HepG2 (cell line): Measurements from ENCODE around the gene CMIP. TPM values are rescaled to one million over a fixed set of nuclear protein-coding genes. Genes with fewer than 3 reads are reported as not detected.
A peak's percentile ranks its signal among the peaks of the same experiment; 100 is the strongest.

Experiments used
- ATAC-seq: fragments of 200-7000 bp; cut with Tn5 transposase; 3 replicates; pipeline ENCODE4 v1.9.1; 2020; ENCODE audit warnings: mild to moderate bottlenecking, moderate library complexity
- BruUV-seq: library from RNA; stranded (reverse); fragments of 400-500 nt; replicated peaks from 2 replicates; lab custom pipeline; 2021; lab: Mats Ljungman, UMichigan
- CTCF ChIA-PET: fragments of 300-600 bp; formaldehyde crosslinking; extraction: SDS; loops from one replicate; lab custom pipeline; 2021; ENCODE audit warnings: low total read pairs, inconsistent platforms, low intra/inter-chr PET ratio; lab: Yijun Ruan, JAX
- POLR2A ChIA-PET: fragments of 350-600 bp; sonication (Branson Sonifier 250); formaldehyde crosslinking; loops from one replicate; lab custom pipeline; 2020; ENCODE audit warnings: antibody characterized with exemption, inconsistent platforms; lab: Yijun Ruan, JAX
- DNase-seq: peaks from one replicate; pipeline ENCODE4 v3.0.0-alpha.2; 2015; ENCODE audit warnings: low spot score
- FAIRE-seq: peaks from 3 replicates; lab custom pipeline; 2011; peaks lifted over from hg19 to GRCh38; lab: Jason Lieb, UNC
- H2AFZ ChIP-seq: one replicate; pipeline ENCODE4 v1.6.1; 2011; ENCODE audit warnings: low read length, inconsistent platforms
- H3K27ac ChIP-seq: fragments of 300-600 bp; 3 replicates; pipeline ENCODE4 v1.8.0; 2011; ENCODE audit warnings: mixed run types, mild to moderate bottlenecking, mixed read lengths, low read length, inconsistent platforms; ENCODE audit not compliant: insufficient read depth; ENCODE audit errors: extremely low read length
- H3K27me3 ChIP-seq, 2 experiments: fragments of 200-600 bp in 1 of 2; 2 replicates in 1 of 2; 3 replicates in 1 of 2; pipeline versions ENCODE4 v1.6.0 to v1.8.0; 2011; ENCODE audit warnings: low read length in 2 of 2, mild to moderate bottlenecking in 2 of 2, moderate library complexity in 2 of 2, inconsistent platforms in 1 of 2; ENCODE audit not compliant: insufficient read depth in 2 of 2, control insufficient read depth in 1 of 2
- H3K36me3 ChIP-seq, 2 experiments: fragments of 200-600 bp in 1 of 2; replicated peaks in 1 of 2; 2 replicates in 1 of 2; 3 replicates in 1 of 2; pipeline versions ENCODE4 v1.5.1 to v1.8.0; 2011; ENCODE audit warnings: low read length in 2 of 2, inconsistent platforms in 1 of 2; ENCODE audit not compliant: insufficient read depth in 2 of 2, control insufficient read depth in 1 of 2
- H3K4me1 ChIP-seq: 2 replicates; pipeline ENCODE4 v1.5.1; 2012; ENCODE audit warnings: low read length, inconsistent platforms; ENCODE audit not compliant: insufficient read depth
- H3K4me2 ChIP-seq: 2 replicates; pipeline ENCODE4 v1.6.0; 2011; ENCODE audit warnings: low read depth, low read length, inconsistent platforms
- H3K4me3 ChIP-seq, 3 experiments: fragments of 200-600 bp in 1 of 3; sonication (generic), shearing (Covaris generic) in 1 of 3; replicated peaks in 1 of 3; 2 replicates each; pipeline ENCODE4 v1.5.1; 2011 to 2016; ENCODE audit warnings: low read length in 3 of 3, inconsistent platforms in 2 of 3, low read depth in 2 of 3, mild to moderate bottlenecking in 2 of 3, control low read depth in 1 of 3, mixed read lengths in 1 of 3; ENCODE audit not compliant: insufficient read depth in 1 of 3
- H3K79me2 ChIP-seq: one replicate; pipeline ENCODE4 v1.6.1; 2011; ENCODE audit warnings: low read length, inconsistent platforms; ENCODE audit not compliant: insufficient read depth
- H3K9ac ChIP-seq: 2 replicates; pipeline ENCODE4 v1.6.0; 2011; ENCODE audit warnings: mild to moderate bottlenecking, low read depth, low read length, inconsistent platforms; ENCODE audit not compliant: insufficient read depth
- H3K9me3 ChIP-seq: 2 replicates; pipeline ENCODE4 v1.5.1; 2012; ENCODE audit warnings: mild to moderate bottlenecking, low read length
- H4K20me1 ChIP-seq: 2 replicates; pipeline ENCODE4 v1.6.0; 2011; ENCODE audit warnings: inconsistent platforms, mild to moderate bottlenecking, low read length, moderate library complexity; ENCODE audit not compliant: insufficient read depth
- GATAD2A ChIP-seq: IDR thresholded peaks from 2 replicates; pipeline ENCODE4 v1.6.1; 2016
- ZEB1 ChIP-seq: IDR thresholded peaks from 2 replicates; pipeline ENCODE4 v1.6.1; 2012; ENCODE audit warnings: mild to moderate bottlenecking, low read depth, inconsistent platforms; ENCODE audit not compliant: insufficient replicate concordance
- ZNF703 ChIP-seq: sonication (generic); formaldehyde crosslinking; IDR thresholded peaks from 2 replicates; pipeline ENCODE4 v1.5.1; 2020; ENCODE audit warnings: missing genetic modification reagents, mild to moderate bottlenecking, moderate library complexity, borderline replicate concordance
- WGBS: methylation state at CpG from one replicate; pipeline ENCODE4 v1.1.6; 2017; ENCODE audit warnings: low lambda C conversion rate; 5-methylcytosine and 5-hydroxymethylcytosine counted together
- in situ Hi-C: cut with HindIII; loops from 2 replicates; pipeline ENCODE4 v1.10.0; 2017; ENCODE audit warnings: low pct_unique_long_range_greater_than_20kb; ENCODE audit not compliant: extremely low pct_ligation_motif_present
- intact Hi-C: fragments of 100-400 bp; cut with micrococcal nuclease; formaldehyde crosslinking; loops from one replicate; pipeline ENCODE4 v1.10.0; 2022; ENCODE audit not compliant: unreplicated experiment
- polyA plus RNA-seq, 8 experiments: library from polyadenylated mRNA; depleted of rRNA in 3 of 8; stranded (reverse) in 7 of 8; unstranded in 1 of 8; fragments of >200 nt; fragmentation: Illumina TruSeq in 4 of 8; extraction: Trizol in 4 of 8; gene quantifications; 2 replicates each; pipeline versions ENCODE4 v1.2.1 to v1.2.3, GENCODE V29; 2011 to 2016; ENCODE audit warnings: low read depth in 4 of 8, missing spikeins in 1 of 8, mixed read lengths in 1 of 8; ENCODE audit not compliant: insufficient read depth in 1 of 8
- total RNA-seq, 5 experiments: library from RNA; depleted of rRNA; stranded (reverse); fragments of >200 nt; fragmentation: Illumina TruSeq; extraction: Trizol; gene quantifications; 2 replicates each; pipeline ENCODE4 v1.2.3, GENCODE V29; 2016; ENCODE audit warnings: low read depth in 1 of 5
- TF ChIP-seq, protein P1 (sequence below), 2 experiments: fragments of 450-650 bp in 1 of 2; sonication (generic) in 1 of 2; formaldehyde crosslinking in 1 of 2; IDR thresholded peaks; 2 replicates each; pipeline versions ENCODE4 v1.6.1 to v1.8.0; 2016 to 2022; ENCODE audit warnings: antibody characterized with exemption in 1 of 2, mild to moderate bottlenecking in 1 of 2, missing genetic modification reagents in 1 of 2

CMIP gene
- total and polyA plus RNA-seq, 2 of the 13 experiments (the other 11 are each of a cell fraction or from before 2014, with no cell fraction given), result 10.9 to 18.1 TPM

DNA sequence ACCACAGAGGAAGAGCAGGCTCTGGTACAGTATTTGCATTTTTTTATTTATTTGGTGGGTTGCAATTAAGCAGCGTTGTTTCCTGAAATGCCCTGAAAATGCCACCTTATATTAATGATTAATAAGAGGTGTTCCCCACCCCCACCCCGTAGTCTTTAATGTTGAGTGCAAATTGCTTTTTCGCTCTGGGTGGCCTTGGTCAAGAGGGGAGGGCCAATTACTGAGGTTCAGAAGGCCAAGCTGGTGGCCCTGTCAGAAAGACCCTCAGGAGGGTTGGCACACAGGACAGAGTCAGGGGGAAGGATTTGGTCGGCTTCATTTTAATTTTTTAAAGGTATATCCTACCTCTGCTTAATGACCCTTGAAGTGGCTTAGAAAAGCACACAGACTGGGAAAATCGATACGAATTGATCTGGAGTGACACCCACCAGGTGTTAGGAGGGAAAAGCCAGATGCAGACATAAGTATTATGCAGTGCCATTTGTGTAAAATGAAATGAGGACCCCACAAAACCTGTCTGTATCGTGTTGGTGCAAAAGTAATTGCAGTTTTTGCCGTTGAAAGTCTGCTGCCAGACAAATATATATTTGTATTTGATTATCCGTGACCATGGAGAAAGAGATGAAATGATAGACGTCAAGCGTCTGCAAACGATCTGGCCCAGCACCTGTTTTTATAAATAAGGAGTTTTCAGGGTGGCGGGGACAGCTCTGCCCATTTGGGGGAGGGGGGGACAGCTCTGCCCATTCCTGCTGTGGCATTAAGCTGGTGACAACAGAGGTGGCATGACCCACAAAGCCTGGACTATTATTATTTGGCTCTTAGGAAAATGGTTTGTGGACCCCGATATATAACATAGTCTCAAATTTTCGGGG, 190.7 kb downstream of the CMIP start:
- FAIRE-seq, result no peak
- Histone ChIP-seq H4K20me1 (peaks cover 80% of the 10 kb centered on the region), H3K9ac (no peak overlapping the region), H3K36me3 (peaks cover 3 to 12% of the 10 kb centered on the region in 2 experiments; a peak in 4 of 5 replicates), H3K4me1 (peaks cover 62% of the 10 kb centered on the region), H3K27me3 (no peaks in the 10 kb centered on the region), H3K79me2 (peaks cover 34% of the 10 kb centered on the region), H3K4me3 (no peak overlapping the region), H2AFZ (no peak overlapping the region), H3K4me2 (no peak overlapping the region), H3K27ac (no peak overlapping the region), H3K9me3 (no peaks in the 10 kb centered on the region)
- in situ Hi-C loops (no loop called here), intact Hi-C loops (no loop called here)
- WGBS, result 91% methylated on average over 15 of the region's 15 CpGs
- CTCF ChIA-PET, result no interaction called here
- POLR2A ChIA-PET, result no interaction called here
- no peak for ATAC-seq
- TF ChIP-seq, protein P1, sequence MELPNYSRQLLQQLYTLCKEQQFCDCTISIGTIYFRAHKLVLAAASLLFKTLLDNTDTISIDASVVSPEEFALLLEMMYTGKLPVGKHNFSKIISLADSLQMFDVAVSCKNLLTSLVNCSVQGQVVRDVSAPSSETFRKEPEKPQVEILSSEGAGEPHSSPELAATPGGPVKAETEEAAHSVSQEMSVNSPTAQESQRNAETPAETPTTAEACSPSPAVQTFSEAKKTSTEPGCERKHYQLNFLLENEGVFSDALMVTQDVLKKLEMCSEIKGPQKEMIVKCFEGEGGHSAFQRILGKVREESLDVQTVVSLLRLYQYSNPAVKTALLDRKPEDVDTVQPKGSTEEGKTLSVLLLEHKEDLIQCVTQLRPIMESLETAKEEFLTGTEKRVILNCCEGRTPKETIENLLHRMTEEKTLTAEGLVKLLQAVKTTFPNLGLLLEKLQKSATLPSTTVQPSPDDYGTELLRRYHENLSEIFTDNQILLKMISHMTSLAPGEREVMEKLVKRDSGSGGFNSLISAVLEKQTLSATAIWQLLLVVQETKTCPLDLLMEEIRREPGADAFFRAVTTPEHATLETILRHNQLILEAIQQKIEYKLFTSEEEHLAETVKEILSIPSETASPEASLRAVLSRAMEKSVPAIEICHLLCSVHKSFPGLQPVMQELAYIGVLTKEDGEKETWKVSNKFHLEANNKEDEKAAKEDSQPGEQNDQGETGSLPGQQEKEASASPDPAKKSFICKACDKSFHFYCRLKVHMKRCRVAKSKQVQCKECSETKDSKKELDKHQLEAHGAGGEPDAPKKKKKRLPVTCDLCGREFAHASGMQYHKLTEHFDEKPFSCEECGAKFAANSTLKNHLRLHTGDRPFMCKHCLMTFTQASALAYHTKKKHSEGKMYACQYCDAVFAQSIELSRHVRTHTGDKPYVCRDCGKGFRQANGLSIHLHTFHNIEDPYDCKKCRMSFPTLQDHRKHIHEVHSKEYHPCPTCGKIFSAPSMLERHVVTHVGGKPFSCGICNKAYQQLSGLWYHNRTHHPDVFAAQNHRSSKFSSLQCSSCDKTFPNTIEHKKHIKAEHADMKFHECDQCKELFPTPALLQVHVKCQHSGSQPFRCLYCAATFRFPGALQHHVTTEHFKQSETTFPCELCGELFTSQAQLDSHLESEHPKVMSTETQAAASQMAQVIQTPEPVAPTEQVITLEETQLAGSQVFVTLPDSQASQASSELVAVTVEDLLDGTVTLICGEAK (IDR thresholded peaks at IDR 0.05), result peak; percentile 46
- TF ChIP-seq, protein P1 (CRISPR knock-in tag; IDR thresholded peaks at IDR 0.05), result no peak
- TF ChIP-seq ZEB1, result no peak
- no peak for TF ChIP-seq ZNF703 (CRISPR knock-in tag)
- no peak for TF ChIP-seq GATAD2A (CRISPR knock-in tag)
- DNase-seq, result no peak
- BruUV-seq, result no TSS peak
